HG02870 (cell line): ENCODE results near the gene KRT14.
"Not testable (repeated sequence)": the region's sequence is repeated elsewhere in the genome, so short reads cannot be mapped to it uniquely, and the experiment has no call there.

Source experiments
- ATAC-seq: cut with Tn5 transposase; IDR thresholded peaks from one replicate; pipeline ENCODE4 v1.9.1; 2021; ENCODE audit warnings: mild to moderate bottlenecking, moderate library complexity; ENCODE audit not compliant: unreplicated experiment

Gene KRT14

GRCh38 chr17:41548844-41549595 is 37.7 kb downstream of the KRT14 start:
- ATAC-seq: peak; percentile 54

DNA sequence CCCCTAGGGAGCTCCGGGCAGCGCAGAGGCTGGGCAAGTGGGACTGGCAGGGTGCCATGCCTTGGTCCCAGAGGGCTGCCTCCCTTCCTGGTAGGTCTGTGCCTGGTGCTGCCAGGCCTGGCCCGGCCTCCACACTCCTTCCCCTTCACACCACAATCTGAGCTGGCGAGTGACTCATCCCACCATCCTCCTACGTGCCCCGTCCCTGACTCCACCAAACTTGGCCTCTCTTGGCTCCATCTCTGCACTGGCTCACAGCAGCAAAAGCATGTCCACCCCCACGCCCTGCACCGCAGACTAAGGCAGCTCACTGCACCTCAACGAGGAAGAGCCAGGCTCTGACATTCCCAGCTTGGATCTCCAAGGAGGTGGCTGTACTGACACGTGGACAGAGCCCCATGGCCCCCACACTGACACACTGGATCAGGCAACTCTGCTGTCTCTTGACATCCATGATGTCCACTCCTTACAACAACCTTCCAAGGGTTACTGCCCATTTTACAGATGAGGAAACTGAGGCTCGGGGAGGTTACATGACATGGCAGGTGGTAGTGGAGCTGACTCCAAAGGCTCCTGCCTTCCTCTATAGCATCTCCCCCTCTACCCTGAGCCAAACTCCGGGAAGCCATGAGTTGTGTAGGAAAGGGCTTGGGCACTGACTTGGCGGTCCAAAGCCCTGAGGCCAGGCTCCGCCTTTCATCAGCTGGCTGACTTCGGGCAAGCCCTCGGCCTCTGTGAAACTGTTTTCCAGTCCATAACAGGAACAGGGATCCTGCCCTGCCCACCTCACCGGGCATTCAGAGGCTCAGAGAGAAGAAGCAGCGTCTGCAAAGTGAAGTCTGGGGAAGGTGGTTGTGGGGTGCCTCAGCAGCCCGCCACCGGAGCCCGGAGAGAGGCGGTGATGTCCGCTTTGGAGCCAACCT is 38.5 kb downstream of the KRT14 start:
- ATAC-seq: no peak

DNA sequence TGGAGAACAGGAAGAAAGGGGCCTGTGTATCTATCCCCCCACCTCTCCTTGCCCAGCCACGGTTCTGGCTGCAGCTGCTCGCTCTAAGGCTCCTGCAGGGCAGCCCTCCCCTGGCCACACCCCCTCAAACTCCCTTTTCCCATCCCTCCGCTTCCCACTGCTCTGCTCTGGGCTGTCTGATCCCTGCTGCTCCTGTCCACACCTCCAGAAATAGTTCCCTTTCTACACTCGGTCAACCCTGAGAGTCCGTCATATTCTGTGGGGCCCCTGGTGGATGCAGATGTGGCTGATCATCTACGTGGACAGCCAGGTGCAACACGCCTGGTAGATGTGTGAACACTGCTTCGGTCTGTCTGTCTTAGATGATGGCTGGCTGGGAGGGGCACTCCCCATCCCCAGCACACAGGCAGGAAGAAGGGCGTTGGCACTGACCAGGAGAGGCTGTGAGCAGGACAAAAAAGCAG is 39.3 kb downstream of the KRT14 start:
- ATAC-seq: no peak

- ATAC-seq: no peak
Observed at GRCh38 chr17:41546819-41547218, 39.9 kb downstream of the KRT14 start.

DNA sequence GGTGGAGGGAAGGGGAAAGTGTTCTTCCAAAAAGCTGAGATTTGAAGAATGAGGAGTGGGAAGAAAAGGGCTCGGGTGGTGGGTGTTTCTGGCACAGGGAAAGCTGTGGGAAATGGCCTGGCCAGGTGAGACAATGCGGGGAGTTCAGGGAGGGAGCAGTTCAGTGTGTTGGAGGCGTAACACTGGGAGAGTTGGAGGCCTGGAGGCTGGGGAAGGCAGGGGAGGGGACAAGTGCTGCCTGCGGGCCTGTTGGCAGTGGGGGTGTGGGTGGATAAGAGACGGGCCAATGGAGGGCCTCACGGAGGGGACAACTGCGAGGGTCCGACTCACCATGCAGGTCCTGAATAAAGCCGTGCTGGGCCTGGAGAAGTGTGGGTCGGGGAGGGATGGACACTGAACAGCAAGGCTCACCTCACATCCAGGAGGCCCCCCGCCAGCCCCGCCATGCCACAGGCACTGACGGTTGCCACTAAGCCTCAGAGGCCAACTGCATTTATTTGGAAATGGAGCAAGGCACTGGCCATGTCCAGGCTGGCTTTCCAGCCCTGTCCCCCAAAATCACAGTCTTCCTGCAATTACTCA is 40.8 kb downstream of the KRT14 start:
- ATAC-seq: no peak

DNA sequence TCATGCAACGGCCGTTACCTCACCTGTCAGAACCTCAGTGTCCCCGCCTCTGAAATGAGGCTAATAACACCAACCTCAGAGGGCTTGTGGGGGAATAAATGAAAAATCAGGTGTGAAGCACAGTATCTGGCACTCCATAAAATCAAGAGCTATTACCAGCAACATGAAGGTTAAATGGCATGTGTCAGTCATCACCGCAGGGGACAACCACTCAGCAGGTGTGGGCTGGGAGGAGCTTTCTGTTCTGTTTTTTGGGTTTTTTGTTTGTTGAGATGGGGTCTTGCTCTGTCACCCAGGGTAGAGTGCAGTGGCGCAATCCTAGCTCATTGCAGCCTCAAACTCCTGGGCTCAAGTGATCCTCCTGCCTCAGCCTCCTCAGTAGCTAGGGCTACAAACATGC is 41.8 kb downstream of the KRT14 start:
- no peak for ATAC-seq

DNA sequence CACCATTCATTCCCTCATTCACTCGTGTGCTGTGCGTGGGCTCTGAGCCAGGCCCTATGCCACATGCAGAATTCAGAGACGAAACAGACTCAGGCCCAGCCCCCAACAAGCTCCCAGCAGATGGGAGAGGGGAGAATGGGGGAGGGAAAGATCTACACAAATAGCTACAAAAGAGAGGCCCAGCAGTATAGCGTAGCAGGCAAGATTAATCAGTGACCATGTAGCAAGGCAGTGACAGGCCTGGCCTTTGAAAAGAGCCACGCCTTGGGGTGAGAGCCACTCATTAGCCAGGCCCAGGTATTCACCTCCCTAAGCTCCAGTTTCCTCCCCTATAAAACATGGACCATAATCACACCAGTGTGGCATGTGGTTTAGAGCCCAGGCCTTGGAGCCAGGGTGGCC is 42.2 kb downstream of the KRT14 start:
- no peak for ATAC-seq

DNA sequence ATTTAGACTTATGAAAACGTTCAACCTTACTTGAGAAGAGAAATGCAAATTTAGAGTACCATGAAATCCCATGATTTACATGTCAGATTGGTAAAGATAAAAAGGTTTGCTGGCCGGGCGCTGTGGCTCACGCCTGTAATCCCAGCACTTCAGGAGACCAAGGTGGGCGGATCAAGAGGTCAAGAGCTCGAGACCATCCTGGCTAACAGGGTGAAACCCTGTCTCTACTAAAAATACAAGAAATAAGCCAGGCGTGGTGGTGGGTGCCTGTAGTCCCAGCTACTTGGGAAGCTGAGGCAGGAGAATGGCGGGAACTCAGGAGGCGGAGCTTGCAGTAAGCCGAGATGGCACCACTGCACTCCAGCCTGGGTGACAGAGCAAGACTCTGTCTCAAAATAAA is 43.9 kb downstream of the KRT14 start:
- not testable (repeated sequence) for ATAC-seq

DNA sequence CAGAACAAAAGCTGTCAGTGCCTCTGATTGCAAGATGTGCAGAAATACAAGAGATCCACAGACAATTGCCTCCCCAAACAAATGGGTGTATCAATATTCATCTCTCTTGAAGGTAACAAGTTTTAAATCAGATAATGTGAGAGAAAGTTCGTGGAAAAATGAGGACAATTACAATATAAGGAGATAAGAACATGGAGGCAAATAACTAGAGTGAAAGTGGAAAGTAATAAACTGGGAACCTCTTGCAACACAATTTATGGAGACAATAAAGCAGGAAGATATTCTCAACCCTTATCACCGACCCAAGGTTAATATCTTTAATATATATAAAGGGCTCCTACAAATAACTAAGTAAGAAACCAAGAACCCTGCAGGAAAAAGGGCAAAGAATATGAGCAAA is 44.3 kb downstream of the KRT14 start:
- ATAC-seq: no peak

DNA sequence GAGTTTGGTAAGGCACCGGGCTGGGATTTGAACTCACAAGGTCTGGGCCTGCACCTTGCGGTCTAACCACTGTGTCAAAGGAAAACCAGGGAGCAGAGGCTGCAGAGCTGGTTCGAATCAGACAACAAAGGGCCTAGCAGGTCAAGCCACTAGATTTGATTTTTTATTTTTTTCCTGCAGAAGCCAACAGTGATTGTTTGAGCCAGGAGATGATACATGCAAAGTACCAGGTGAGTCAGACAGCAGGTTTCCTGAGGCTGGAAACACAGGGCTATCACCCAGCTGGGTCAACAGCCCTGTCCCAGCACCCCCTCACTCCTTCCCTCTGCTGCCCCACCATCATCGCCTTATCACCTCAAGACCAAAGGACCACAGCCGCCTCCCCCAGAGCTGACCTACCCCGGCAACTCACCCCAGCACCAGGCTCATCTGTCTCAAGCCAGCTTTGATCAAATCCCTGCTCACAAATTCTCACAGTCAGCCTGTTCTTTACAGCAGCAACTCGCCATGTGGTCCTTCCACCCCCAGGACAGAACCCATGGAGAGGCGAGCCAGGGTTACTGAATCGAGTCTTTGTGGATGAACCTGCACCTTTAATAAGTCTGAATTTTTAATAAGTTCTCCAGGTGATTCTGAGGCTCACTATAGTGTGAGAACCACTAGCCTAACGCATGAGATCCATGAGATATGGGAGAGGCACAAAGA is 45.6 kb downstream of the KRT14 start:
- ATAC-seq: no peak

GRCh38 chr17:41539979-41540701 is 46.6 kb downstream of the KRT14 start:
- ATAC-seq: no peak

DNA sequence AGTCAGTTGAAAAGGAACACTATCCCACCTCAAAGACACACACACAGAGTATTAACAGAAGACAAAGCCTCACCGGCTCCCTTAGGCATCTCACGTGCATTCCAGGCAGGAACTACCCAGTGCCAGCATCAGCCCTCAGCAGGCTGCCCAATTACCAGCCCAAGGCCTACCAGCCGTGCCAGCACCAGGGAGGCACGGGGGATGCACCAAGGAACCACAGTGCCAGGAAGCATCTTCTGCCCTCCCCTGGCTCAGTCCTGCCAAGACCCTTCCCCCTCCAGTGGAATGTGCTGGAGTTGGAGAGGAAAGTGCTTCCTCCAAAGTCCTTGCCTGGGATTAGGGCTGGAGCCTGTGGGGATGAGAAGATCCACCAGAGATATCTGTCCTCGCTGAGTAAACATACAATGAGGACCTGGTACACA is 47.6 kb downstream of the KRT14 start:
- ATAC-seq: no peak

DNA sequence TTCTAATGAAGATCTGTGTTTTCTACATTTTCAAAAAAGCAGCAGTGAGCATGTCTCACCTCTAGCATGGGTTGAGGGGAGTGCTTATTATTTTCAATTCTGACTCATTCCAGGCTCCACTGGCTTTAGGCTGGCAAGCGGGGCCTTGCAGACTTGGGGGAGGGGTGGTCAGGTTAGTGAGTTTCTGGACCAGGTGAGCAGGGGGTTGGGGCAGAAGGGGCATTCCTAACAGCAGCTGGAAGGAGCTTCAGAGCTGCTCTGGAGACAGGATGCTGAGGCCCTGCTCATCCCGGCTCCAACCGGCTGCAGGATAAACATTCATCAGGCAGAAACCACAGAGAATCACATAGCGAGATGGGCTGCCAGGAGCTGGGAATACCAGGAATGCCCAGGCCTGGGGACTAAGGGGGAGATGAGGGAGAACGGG is 48.1 kb downstream of the KRT14 start:
- ATAC-seq: no peak

DNA sequence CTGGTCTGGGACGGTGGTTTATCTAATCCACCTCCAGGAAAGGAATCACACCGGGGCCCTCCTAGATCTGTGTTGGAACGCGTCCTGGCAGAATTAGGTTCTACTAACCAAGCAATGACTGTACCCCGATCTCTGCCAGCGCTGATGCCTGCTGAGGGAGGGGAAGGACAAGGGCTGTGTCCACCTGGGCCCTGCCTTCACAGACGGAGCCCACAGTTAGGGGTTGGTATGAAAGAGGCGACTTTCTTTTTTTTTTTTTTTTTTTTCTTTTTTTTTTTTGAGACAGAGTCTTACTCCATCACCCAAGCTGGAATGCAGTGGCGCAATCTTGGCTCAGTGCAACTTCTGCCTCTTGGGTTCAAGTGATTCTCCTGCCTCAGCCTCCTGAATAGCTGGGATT is 48.7 kb downstream of the KRT14 start:
- no peak for ATAC-seq

DNA sequence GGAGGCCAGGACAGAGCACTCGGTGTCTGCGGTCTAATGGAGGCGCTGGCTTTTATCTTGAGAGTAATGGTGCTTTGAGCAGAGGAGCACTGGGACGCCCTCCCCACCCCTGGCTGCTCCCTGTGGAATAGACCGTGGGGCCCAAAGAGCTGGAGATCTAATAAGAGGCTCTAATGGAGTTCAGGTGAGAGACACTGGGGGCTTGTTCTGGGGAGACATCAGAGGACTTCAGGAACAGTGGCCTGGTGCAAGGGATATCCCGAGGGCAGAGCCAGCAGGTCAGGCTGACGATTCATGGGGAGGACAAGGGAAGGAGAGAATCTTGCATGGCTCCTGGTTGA is 49.1 kb downstream of the KRT14 start:
- ATAC-seq: no peak

- ATAC-seq: no peak
Observed at GRCh38 chr17:41536741-41537613, 49.7 kb downstream of the KRT14 start.

- ATAC-seq: no peak
Observed at GRCh38 chr17:41535764-41536481, 50.8 kb downstream of the KRT14 start.

GRCh38 chr17:41534899-41535546 is 51.7 kb downstream of the KRT14 start:
- ATAC-seq: no peak
